Astrocyte of the cerebellum (primary cell): Measurements from ENCODE around the gene RNF26.

Experiments used
- DNase-seq: peaks from one replicate; pipeline ENCODE4 v3.0.0-alpha.2; 2011; ENCODE audit warnings: low read depth
- H3K4me3 ChIP-seq: 2 replicates; pipeline ENCODE4 v1.5.1; 2011; ENCODE audit warnings: mild to moderate bottlenecking, low read depth, low read length, moderate library complexity
- CTCF ChIP-seq: IDR thresholded peaks from 2 replicates; pipeline ENCODE4 v1.5.1; 2012; ENCODE audit warnings: low read length, low read depth, moderate library complexity, mild to moderate bottlenecking; ENCODE audit errors: missing control alignments
- in situ Hi-C: cut with HindIII; loops from 2 replicates; pipeline ENCODE4 v1.10.0; 2017; ENCODE audit warnings: low sequenced_read_pairs

RNF26 gene

GRCh38 chr11:119372260-119373058 lies 38.1 kb downstream of the RNF26 start:
- in situ Hi-C loops = loop anchor here (10.0 to 25.0 kb wide), 3 partner anchors 52 to 340 kb away; partner anchors contain the start of gene THY1
- H3K4me3 ChIP-seq = no peak overlapping the region
- TF ChIP-seq CTCF = no peak
- DNase-seq = no peak

- TF ChIP-seq CTCF = no peak
- in situ Hi-C loops = loop anchor here (10.0 to 25.0 kb wide), 3 partner anchors 52 to 339 kb away; partner anchors contain the start of gene THY1
- no peak overlapping the region for H3K4me3 ChIP-seq
- DNase-seq = no peak
Measured at GRCh38 chr11:119373059-119373920, 39.0 kb downstream of the RNF26 start.

- in situ Hi-C loops = loop anchor here (10.0 to 25.0 kb wide), 3 partner anchors 51 to 338 kb away; partner anchors contain the start of gene THY1
- peak; percentile 94 for TF ChIP-seq CTCF
- peak; percentile 28 for DNase-seq
- no peak overlapping the region for H3K4me3 ChIP-seq
Measured at GRCh38 chr11:119373921-119374631, 39.7 kb downstream of the RNF26 start.

- H3K4me3 ChIP-seq = no peak overlapping the region
- in situ Hi-C loops = loop anchor here (10.0 to 25.0 kb wide), 3 partner anchors 50 to 338 kb away; partner anchors contain the start of gene THY1
- TF ChIP-seq CTCF = no peak
Measured at GRCh38 chr11:119374632-119375336, 40.5 kb downstream of the RNF26 start.

DNA sequence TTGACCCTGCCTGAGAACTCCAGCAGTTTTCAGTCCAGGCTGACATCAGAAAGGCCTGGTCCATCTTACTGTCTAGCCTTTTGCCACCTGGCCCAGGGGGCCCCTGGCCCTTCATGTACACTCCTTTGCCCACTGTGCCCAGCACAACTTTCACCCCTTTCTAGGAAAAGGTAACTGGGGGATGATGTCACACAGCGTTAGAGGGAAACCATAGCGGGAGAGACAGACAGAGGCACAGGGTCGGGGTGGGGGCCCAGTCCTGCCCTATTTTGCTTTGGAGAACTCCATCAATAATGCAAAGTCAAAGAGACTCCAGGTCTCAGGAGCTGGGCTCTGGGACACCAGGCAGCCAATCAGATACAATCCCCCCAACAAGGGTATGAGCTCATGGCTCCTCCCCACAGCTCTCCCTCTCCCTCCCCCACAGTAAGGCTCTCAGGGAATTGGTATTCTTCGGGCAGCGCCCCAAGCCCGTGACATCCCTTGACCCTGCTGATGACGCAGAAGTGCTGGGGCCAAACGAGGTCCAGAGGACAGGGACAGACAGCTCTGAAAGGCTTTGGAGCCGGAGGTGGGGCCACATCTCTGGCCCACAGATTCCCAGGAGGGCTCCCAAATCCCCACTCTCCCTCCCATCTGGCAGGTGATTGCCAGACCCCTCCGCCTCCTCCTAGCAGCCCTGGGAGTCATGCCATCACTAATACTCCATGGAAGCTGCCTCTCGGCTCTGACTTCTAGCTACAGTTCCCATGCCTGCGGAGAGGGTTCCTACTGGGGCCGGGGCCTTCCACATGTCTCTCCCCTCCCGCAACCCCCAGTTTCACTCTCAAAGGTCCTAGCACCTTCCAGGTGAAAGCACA lies 41.2 kb downstream of the RNF26 start:
- DNase-seq = peak; percentile 16
- in situ Hi-C loops = loop anchor here (10.0 kb wide), 2 partner anchors 49 to 99 kb away; partner anchors contain the start of gene THY1
- H3K4me3 ChIP-seq = no peak overlapping the region
- no peak for TF ChIP-seq CTCF

More at GRCh38 chr11:119374632-119375336, 40.5 kb downstream of the RNF26 start:
- DNase-seq = no peak
